GM21423 (cell line): ENCODE data around the gene ESR2.
A peak's percentile ranks its signal among the peaks of the same experiment; 100 is the strongest.

ENCODE experiments used
- ATAC-seq: cut with Tn5 transposase; IDR thresholded peaks from one replicate; pipeline ENCODE4 v1.9.1; 2021; ENCODE audit warnings: mild to moderate bottlenecking, moderate library complexity; ENCODE audit not compliant: unreplicated experiment

ESR2 gene

GRCh38 chr14:64272019-64272418, 22.2 kb downstream of the ESR2 start:
- no peak for ATAC-seq

- ATAC-seq = no peak
These were observed 27.9 kb downstream of the ESR2 start for GRCh38 chr14:64266239-64266638.

- no peak for ATAC-seq
These were observed 28.9 kb downstream of the ESR2 start for GRCh38 chr14:64265222-64265621.

- ATAC-seq = no peak
These were observed 33.8 kb downstream of the ESR2 start for GRCh38 chr14:64260418-64260817.

GRCh38 chr14:64255756-64256155, 38.4 kb downstream of the ESR2 start:
- no peak for ATAC-seq

- no peak for ATAC-seq
These were observed 40.5 kb downstream of the ESR2 start for GRCh38 chr14:64253672-64254071.

- no peak for ATAC-seq
These were observed 44.8 kb downstream of the ESR2 start for GRCh38 chr14:64249363-64249762.

DNA sequence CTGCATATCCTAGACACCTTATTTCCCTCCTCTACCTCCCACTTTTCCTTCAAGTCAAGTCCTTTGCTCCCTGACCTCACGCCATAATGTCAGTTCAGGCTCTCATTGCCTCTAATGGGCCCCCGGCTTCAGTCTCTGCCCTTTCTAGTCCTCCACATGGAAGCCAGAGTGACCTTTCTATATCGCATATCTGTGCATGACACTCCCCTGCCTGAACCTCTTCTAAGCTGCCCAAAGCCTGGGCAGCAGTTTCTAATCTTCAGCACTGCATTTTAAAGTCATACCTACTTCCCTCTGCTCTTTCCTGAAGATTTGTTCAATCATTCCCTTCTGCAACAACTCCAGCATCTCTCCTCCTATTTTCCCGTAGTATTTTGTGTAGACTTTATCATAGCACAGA, 45.5 kb downstream of the ESR2 start:
- ATAC-seq = no peak

DNA sequence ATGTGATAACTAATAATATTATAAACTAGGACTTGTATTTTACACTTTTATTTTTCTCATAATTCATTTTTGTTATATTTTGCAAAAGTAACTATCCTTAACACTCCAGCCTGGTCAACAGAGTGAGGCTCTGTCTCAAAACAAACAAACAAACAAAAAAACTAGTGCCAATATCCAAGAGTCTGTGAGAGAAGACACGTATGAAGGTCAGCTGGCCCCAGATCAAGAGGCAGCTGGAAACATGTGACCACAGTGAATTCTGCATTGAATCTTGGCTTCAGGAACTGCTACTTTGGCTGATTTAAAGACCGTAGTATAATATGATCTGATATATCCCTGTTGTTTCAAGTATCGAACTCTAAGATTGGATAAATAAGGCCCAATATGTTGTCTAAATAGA, 47.0 kb downstream of the ESR2 start:
- no peak for ATAC-seq

DNA sequence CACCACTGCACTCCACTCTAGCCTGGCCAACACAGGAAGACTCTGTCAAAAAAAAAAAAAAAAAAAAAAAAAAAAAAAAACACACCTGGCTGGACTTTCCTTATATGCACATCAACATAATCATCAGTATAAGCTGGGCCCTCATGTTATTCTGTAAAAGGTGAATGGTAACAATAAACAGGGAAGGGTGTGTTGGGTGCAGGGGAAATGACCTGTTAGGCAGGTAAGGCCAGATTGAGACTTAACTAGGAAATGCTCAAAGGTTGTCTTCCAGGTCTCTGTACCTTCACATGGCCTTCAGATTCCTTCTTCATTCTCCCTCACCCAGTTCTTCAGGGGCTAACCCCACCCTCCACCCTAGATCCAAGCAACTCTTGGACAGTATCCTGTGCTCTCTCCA, 47.5 kb downstream of the ESR2 start:
- ATAC-seq = no peak

GRCh38 chr14:64245491-64245890, 48.7 kb downstream of the ESR2 start:
- no peak for ATAC-seq

GRCh38 chr14:64244279-64244678, 49.9 kb downstream of the ESR2 start:
- no peak for ATAC-seq

- no peak for ATAC-seq
These were observed 55.5 kb downstream of the ESR2 start for GRCh38 chr14:64238631-64239030.

GRCh38 chr14:64238049-64238448, 56.1 kb downstream of the ESR2 start:
- ATAC-seq = no peak

- ATAC-seq = peak; percentile 55
These were observed 58.2 kb downstream of the ESR2 start for GRCh38 chr14:64235652-64236640.

DNA sequence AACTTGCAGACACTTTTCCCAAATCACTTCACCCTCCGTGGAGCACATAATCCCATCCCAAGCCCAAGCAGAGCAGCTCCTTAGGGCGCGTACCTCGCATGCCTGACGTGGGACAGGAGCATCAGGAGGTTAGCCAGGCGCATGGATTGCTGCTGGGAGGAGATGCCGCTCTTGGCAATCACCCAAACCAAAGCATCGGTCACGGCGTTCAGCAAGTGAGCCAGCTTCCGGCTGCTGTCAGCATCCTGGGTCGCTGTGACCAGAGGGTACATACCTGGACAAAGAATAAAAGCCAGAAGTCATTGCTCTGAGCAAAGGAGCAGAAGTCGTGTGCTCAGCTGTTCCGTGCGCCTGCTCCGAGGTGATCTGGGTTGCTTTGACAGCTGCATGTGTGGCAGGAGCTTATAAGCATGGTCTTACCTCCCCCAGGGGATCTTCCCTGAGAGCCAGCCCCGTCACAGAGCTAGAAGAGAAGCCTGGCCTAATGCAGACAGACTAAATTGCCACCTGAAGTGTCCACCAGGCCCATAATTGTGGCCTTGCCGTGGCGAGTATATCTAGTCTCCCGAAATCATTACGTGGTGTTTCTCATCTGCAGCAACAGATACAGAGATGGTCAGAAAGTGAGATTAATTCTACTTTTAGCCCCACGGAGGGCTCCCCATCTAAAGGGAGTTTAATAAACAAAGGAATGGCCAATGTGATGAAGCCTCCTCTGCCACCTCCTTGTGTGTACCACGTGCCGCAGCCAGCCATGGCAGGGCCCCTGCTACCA, 59.1 kb downstream of the ESR2 start:
- no peak for ATAC-seq

GRCh38 chr14:64233531-64234190, 60.5 kb downstream of the ESR2 start:
- ATAC-seq = no peak

- ATAC-seq = no peak
These were observed 61.2 kb downstream of the ESR2 start for GRCh38 chr14:64232944-64233343.

DNA sequence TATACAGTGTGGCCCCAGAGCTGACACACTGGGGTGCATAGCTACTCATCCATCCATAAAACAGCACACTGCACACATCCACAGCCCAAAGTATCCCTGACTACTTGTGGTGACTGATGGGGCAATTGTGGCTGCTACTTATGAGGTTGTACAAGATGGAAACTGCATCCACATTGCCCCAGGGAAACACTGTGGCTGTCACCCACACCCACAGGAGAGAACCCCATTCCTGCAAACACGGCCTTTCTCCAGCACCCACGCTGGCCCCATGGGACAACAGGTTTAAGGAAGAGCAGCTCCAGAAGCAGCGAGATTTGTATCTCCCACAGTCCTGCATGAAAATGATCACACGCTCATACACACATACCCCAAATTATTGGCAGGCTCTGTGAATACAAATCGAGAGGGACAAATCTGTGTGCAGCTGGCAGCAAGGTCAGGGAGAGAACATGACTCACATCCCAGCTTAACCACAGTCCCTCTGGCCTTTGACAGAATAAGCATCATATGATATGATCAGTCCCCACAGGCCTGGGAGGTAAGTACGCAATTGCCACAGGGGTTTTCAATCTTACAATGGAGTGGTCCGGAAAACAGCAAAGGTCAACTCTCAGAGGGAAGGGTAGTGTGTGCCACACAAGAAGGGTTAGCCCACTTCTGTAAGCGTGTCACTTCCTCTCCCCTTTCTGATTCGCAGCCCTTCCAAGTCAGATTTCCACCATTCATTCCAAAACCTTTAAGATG, 61.9 kb downstream of the ESR2 start:
- peak; percentile 52 for ATAC-seq

DNA sequence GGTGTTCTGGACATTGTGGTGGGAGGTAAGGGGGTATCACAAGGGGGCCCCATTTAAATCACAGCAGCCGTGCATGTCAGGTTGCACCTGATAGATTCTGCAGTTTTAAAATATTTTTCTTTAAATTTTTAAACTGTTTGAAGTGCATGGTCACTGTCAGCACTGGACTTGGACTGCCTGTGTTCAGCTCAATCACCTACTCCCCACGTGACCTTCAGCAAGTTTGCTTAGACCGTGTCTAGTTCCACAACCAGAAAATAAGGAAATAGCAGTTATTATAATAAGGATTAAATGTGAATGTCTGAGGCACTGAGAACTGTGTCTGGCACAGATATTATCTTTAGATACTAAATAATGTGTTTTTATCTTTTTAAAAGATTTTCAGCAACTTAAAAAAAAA, 64.7 kb downstream of the ESR2 start:
- no peak for ATAC-seq

DNA sequence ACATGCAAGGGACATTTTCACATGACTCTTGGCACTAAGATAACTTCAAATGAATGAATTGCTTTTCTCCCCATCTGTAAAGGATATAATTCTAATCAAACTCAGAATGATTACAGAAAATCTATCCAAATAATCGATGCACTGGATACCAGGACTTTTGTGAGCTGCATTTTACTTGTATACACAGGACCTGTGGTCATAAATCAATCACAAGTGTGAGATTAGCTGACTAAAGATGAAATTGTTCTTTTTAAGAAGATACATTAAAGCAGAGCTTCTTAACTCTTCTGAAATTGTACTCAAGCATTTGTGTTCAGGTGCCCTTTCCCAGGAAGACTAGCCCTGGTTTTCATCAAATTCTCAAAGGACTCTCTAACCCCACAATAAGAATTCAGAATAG, 66.3 kb downstream of the ESR2 start:
- ATAC-seq = no peak
